ENCODE results near the gene INSC. TPM values are rescaled to one million over a fixed set of nuclear protein-coding genes. Genes with fewer than 3 reads are reported as not detected.

INSC gene
- total RNA-seq, 1 experiment from 2014 or later, result 0.17 TPM

DNA sequence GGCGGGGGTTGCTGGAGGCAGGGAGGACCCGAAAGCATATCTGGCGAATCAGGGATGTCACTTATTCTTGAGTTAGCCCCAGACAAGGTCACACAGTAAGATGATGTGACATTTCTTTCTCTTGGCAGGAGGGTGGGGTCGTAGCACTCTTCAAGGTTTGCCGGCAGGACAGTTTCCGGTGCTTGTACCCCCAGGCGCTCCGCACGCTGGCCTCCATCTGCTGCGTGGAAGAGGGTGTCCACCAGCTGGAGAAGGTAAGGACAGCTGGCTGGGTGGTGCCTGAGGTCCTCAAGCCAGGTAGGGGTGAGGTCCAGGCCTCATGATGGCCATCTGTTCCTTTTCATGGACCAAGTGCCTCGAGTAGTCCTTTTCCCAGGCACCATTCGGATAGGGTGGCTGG, 86.0 kb downstream of the INSC start:
- no peaks in the 10 kb centered on the region for H3K27me3 ChIP-seq (ENCODE audit: insufficient read depth, low read length)
- H3K36me3 ChIP-seq (ENCODE audit: control insufficient read depth in 1 of 2, insufficient read depth in 2 of 2, low read length in 2 of 2), result no peaks in the 10 kb centered on the region
- RAD21 ChIA-PET (ENCODE audit: low non-redundant PET in 1 of 2, low total read pairs in 2 of 2, uncharacterized antibody in 2 of 2, unreplicated experiment in 2 of 2), result no interaction called here
- no peak for ATAC-seq
- H3K9me2 ChIP-seq (ENCODE audit: insufficient read depth), result no peaks in the 10 kb centered on the region
- POLR2A ChIA-PET, result no interaction called here
- H3K4me2 ChIP-seq (ENCODE audit: low read length), result no peak overlapping the region
- H3K4me3 ChIP-seq (replicated peaks in 1 of 2; ENCODE audit: low read depth in 1 of 2, low read length in 2 of 2), result no peak overlapping the region
- BruUV-seq (replicated peaks), result no TSS peak
- no peak overlapping the region for H3K9ac ChIP-seq (ENCODE audit: low read length)
- DNase-seq (ENCODE audit: low read depth, low spot score), result no peak
- H3K27ac ChIP-seq (ENCODE audit: low read depth, low read length), result no peak overlapping the region
- CTCF ChIA-PET, result no interaction called here
- intact Hi-C loops (cut with micrococcal nuclease), result no loop called here
- TF ChIP-seq EGR1 (IDR thresholded peaks at IDR 0.05; ENCODE audit: low read depth) (no peak), FOSL1 (IDR thresholded peaks at IDR 0.05; ENCODE audit: low read depth) (no peak), SRF (IDR thresholded peaks at IDR 0.05; ENCODE audit: low read depth) (no peak), ELF1 (IDR thresholded peaks at IDR 0.05; ENCODE audit: borderline replicate concordance, low read depth) (no peak), CBX3 (IDR thresholded peaks at IDR 0.05; ENCODE audit: low read depth) (no peak), SP1 (IDR thresholded peaks at IDR 0.05; ENCODE audit: low read depth) (no peak), ZFX (IDR thresholded peaks at IDR 0.05) (no peak), TCF7L2 (IDR thresholded peaks at IDR 0.05; ENCODE audit: borderline replicate concordance, extremely low read depth, insufficient read depth, insufficient read length) (no peak), EZH2phosphoT487 (IDR thresholded peaks at IDR 0.05; ENCODE audit: borderline replicate concordance) (no peak), RAD21 (IDR thresholded peaks at IDR 0.05; ENCODE audit: low read depth) (no peak)
- TF ChIP-seq, protein P1, sequence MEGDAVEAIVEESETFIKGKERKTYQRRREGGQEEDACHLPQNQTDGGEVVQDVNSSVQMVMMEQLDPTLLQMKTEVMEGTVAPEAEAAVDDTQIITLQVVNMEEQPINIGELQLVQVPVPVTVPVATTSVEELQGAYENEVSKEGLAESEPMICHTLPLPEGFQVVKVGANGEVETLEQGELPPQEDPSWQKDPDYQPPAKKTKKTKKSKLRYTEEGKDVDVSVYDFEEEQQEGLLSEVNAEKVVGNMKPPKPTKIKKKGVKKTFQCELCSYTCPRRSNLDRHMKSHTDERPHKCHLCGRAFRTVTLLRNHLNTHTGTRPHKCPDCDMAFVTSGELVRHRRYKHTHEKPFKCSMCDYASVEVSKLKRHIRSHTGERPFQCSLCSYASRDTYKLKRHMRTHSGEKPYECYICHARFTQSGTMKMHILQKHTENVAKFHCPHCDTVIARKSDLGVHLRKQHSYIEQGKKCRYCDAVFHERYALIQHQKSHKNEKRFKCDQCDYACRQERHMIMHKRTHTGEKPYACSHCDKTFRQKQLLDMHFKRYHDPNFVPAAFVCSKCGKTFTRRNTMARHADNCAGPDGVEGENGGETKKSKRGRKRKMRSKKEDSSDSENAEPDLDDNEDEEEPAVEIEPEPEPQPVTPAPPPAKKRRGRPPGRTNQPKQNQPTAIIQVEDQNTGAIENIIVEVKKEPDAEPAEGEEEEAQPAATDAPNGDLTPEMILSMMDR (IDR thresholded peaks at IDR 0.05 in 2 of 3, conservative IDR thresholded peaks at IDR 0.05 in 1 of 3; ENCODE audit: borderline replicate concordance in 1 of 3, insufficient read depth in 1 of 3, low read depth in 2 of 3, low read length in 2 of 3), result no peak
- TF ChIP-seq, protein P2, sequence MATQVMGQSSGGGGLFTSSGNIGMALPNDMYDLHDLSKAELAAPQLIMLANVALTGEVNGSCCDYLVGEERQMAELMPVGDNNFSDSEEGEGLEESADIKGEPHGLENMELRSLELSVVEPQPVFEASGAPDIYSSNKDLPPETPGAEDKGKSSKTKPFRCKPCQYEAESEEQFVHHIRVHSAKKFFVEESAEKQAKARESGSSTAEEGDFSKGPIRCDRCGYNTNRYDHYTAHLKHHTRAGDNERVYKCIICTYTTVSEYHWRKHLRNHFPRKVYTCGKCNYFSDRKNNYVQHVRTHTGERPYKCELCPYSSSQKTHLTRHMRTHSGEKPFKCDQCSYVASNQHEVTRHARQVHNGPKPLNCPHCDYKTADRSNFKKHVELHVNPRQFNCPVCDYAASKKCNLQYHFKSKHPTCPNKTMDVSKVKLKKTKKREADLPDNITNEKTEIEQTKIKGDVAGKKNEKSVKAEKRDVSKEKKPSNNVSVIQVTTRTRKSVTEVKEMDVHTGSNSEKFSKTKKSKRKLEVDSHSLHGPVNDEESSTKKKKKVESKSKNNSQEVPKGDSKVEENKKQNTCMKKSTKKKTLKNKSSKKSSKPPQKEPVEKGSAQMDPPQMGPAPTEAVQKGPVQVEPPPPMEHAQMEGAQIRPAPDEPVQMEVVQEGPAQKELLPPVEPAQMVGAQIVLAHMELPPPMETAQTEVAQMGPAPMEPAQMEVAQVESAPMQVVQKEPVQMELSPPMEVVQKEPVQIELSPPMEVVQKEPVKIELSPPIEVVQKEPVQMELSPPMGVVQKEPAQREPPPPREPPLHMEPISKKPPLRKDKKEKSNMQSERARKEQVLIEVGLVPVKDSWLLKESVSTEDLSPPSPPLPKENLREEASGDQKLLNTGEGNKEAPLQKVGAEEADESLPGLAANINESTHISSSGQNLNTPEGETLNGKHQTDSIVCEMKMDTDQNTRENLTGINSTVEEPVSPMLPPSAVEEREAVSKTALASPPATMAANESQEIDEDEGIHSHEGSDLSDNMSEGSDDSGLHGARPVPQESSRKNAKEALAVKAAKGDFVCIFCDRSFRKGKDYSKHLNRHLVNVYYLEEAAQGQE (IDR thresholded peaks at IDR 0.05; ENCODE audit: low read depth), result no peak
- no peaks in the 10 kb centered on the region for H4K20me1 ChIP-seq (ENCODE audit: insufficient read depth)
- no peak overlapping the region for H2AFZ ChIP-seq (ENCODE audit: low read depth, low read length, poor library complexity, severe bottlenecking)
- no peaks in the 10 kb centered on the region for H3K79me2 ChIP-seq (ENCODE audit: insufficient read depth, low read length)
- no peaks in the 10 kb centered on the region for H3K4me1 ChIP-seq (ENCODE audit: control insufficient read depth in 1 of 2, insufficient read depth in 2 of 2, low read length in 2 of 2)
- no peaks in the 10 kb centered on the region for H3K9me3 ChIP-seq (ENCODE audit: control insufficient read depth in 1 of 2, insufficient read depth in 1 of 2, low read depth in 1 of 2, low read length in 2 of 2)

Data from HCT116 (cell line).